HepG2 (cell line): Measurements from ENCODE around the gene HES1. TPM values are rescaled to one million over a fixed set of nuclear protein-coding genes. Genes with fewer than 3 reads are reported as not detected.
A peak's percentile ranks its signal among the peaks of the same experiment; 100 is the strongest.

ENCODE experiments used
- CTCF ChIP-seq: sonication (generic); formaldehyde crosslinking; IDR thresholded peaks from 2 replicates; pipeline ENCODE4 v1.5.0; 2020; ENCODE audit warnings: mild to moderate bottlenecking, missing genetic modification reagents, moderate library complexity
- HDAC2 ChIP-seq: sonication (generic); formaldehyde crosslinking; IDR thresholded peaks from 2 replicates; pipeline ENCODE4 v1.4.0; 2020; ENCODE audit warnings: missing genetic modification reagents
- HNRNPK ChIP-seq: fragments of 200-400 bp; formaldehyde crosslinking; IDR thresholded peaks from 2 replicates; pipeline ENCODE4 v1.6.1; 2018; ENCODE audit warnings: low read length, low read depth, moderate library complexity, mild to moderate bottlenecking; ENCODE audit not compliant: poor library complexity, severe bottlenecking
- HNRNPUL1 ChIP-seq: fragments of 200-400 bp; formaldehyde crosslinking; IDR thresholded peaks from 2 replicates; pipeline ENCODE4 v1.6.1; 2017; ENCODE audit warnings: low read depth, mild to moderate bottlenecking, low read length, moderate library complexity
- KLF15 ChIP-seq: sonication (generic); formaldehyde crosslinking; IDR thresholded peaks from 2 replicates; pipeline ENCODE4 v1.8.1; 2023; ENCODE audit warnings: borderline replicate concordance, mild to moderate bottlenecking, inconsistent platforms, missing genetic modification reagents, mixed read lengths
- MAFK ChIP-seq, 2 experiments: IDR thresholded peaks in 1 of 2; conservative IDR thresholded peaks in 1 of 2; 2 replicates each; pipeline ENCODE4 v1.6.1; 2011; ENCODE audit warnings: improper control_type of control experiment in 2 of 2, low read length in 2 of 2
- MED1 ChIP-seq: sonication (generic); formaldehyde crosslinking; IDR thresholded peaks from 2 replicates; pipeline ENCODE4 v1.4.0; 2020; ENCODE audit warnings: missing genetic modification reagents
- MZF1 ChIP-seq: sonication (generic); formaldehyde crosslinking; IDR thresholded peaks from 2 replicates; pipeline ENCODE4 v1.8.1; 2023; ENCODE audit warnings: mild to moderate bottlenecking, missing genetic modification reagents, borderline replicate concordance
- NFE2 ChIP-seq: sonication (generic); formaldehyde crosslinking; IDR thresholded peaks from 2 replicates; pipeline ENCODE4 v1.4.0; 2020; ENCODE audit warnings: missing genetic modification reagents
- NR2F6 ChIP-seq, 2 experiments: IDR thresholded peaks; 2 replicates each; pipeline ENCODE4 v1.6.1; 2016; ENCODE audit warnings: antibody characterized with exemption in 1 of 2, mild to moderate bottlenecking in 1 of 2
- PBX2 ChIP-seq: IDR thresholded peaks from 2 replicates; pipeline ENCODE4 v1.6.1; 2016; ENCODE audit warnings: control low read depth
- RBM39 ChIP-seq: fragments of 200-400 bp; formaldehyde crosslinking; IDR thresholded peaks from one replicate; pipeline ENCODE4 v1.6.1; 2018; ENCODE audit warnings: antibody characterized with exemption, mild to moderate bottlenecking, low read depth, low read length; ENCODE audit not compliant: poor library complexity, severe bottlenecking
- RFX3 ChIP-seq: IDR thresholded peaks from 2 replicates; pipeline ENCODE4 v1.6.1; 2016; ENCODE audit warnings: missing biosample characterization, missing genetic modification reagents
- SAP130 ChIP-seq: IDR thresholded peaks from 2 replicates; pipeline ENCODE4 v1.6.1; 2016; ENCODE audit warnings: low read depth
- SMARCC2 ChIP-seq: fragments of 450-650 bp; IDR thresholded peaks from 2 replicates; pipeline ENCODE4 v1.6.1; 2017; ENCODE audit warnings: antibody characterized with exemption, mild to moderate bottlenecking
- TFDP2 ChIP-seq: sonication (generic); formaldehyde crosslinking; IDR thresholded peaks from 2 replicates; pipeline ENCODE4 v1.4.0; 2020; ENCODE audit warnings: missing genetic modification reagents
- ZBED4 ChIP-seq: sonication (generic); formaldehyde crosslinking; IDR thresholded peaks from 2 replicates; pipeline ENCODE4 v1.4.0; 2020; ENCODE audit warnings: missing genetic modification reagents, borderline replicate concordance
- ZNF598 ChIP-seq: sonication (generic); formaldehyde crosslinking; IDR thresholded peaks from 2 replicates; pipeline ENCODE4 v1.5.1; 2020; ENCODE audit warnings: mild to moderate bottlenecking, missing genetic modification reagents, borderline replicate concordance
- ZNF709 ChIP-seq: sonication (generic); formaldehyde crosslinking; IDR thresholded peaks from 2 replicates; pipeline ENCODE4 v1.5.0; 2020; ENCODE audit warnings: mild to moderate bottlenecking, missing genetic modification reagents
- ZNF839 ChIP-seq: sonication (generic); formaldehyde crosslinking; IDR thresholded peaks from 2 replicates; pipeline ENCODE4 v1.4.0; 2020; ENCODE audit warnings: missing genetic modification reagents, mild to moderate bottlenecking, borderline replicate concordance
- polyA plus RNA-seq, 8 experiments: library from polyadenylated mRNA; depleted of rRNA in 3 of 8; stranded (reverse) in 7 of 8; unstranded in 1 of 8; fragments of >200 nt; fragmentation: Illumina TruSeq in 4 of 8; extraction: Trizol in 4 of 8; gene quantifications; 2 replicates each; pipeline versions ENCODE4 v1.2.1 to v1.2.3, GENCODE V29; 2011 to 2016; ENCODE audit warnings: low read depth in 4 of 8, missing spikeins in 1 of 8, mixed read lengths in 1 of 8; ENCODE audit not compliant: insufficient read depth in 1 of 8
- total RNA-seq, 5 experiments: library from RNA; depleted of rRNA; stranded (reverse); fragments of >200 nt; fragmentation: Illumina TruSeq; extraction: Trizol; gene quantifications; 2 replicates each; pipeline ENCODE4 v1.2.3, GENCODE V29; 2016; ENCODE audit warnings: low read depth in 1 of 5

HES1 gene
- total and polyA plus RNA-seq, 2 of the 13 experiments (the other 11 are each of a cell fraction or from before 2014, with no cell fraction given), result 15.4 to 19.8 TPM

- TF ChIP-seq CTCF (CRISPR knock-in tag) (no peak), MZF1 (CRISPR knock-in tag) (no peak), RFX3 (no peak), PBX2 (no peak), SAP130 (CRISPR knock-in tag) (peak; percentile 25; the same call in 1 of the 2 replicates), NFE2 (CRISPR knock-in tag) (no peak), ZBED4 (CRISPR knock-in tag) (no peak), MAFK (conservative IDR thresholded peaks at IDR 0.05 in 1 of 2, IDR thresholded peaks at IDR 0.05 in 1 of 2; ENCODE audit: low read length in 2 of 2) (peak; percentile 44 to 53), RBM39 (no peak), KLF15 (no peak), ZNF839 (CRISPR knock-in tag) (no peak), HNRNPUL1 (no peak), NR2F6 (IDR thresholded peaks at IDR 0.05) (no peak), NR2F6 (CRISPR knock-in tag; IDR thresholded peaks at IDR 0.05) (no peak), ZNF709 (CRISPR knock-in tag) (no peak), HNRNPK (no peak), ZNF598 (CRISPR knock-in tag) (no peak), HDAC2 (CRISPR knock-in tag) (no peak), TFDP2 (peak; percentile 43), MED1 (CRISPR knock-in tag) (0 out of 2 replicates have a peak, but pooled peaks have one; percentile 17), SMARCC2 (no peak)
Measured at GRCh38 chr3:194162070-194162678, 26.2 kb downstream of the HES1 start (continued).
